GM10266 (cell line): ENCODE measurements around the gene AMOTL1.

ENCODE experiments used
- DNase-seq: peaks from one replicate; pipeline ENCODE4 v3.0.0; 2012; ENCODE audit errors: extremely low spot score
- TF ChIP-seq, protein P1 (sequence below): IDR thresholded peaks from 2 replicates; pipeline ENCODE4 v1.5.1; 2012; ENCODE audit warnings: mild to moderate bottlenecking, low read depth; ENCODE audit not compliant: control insufficient read depth, insufficient read depth; ENCODE audit errors: missing control alignments

AMOTL1 gene

DNA sequence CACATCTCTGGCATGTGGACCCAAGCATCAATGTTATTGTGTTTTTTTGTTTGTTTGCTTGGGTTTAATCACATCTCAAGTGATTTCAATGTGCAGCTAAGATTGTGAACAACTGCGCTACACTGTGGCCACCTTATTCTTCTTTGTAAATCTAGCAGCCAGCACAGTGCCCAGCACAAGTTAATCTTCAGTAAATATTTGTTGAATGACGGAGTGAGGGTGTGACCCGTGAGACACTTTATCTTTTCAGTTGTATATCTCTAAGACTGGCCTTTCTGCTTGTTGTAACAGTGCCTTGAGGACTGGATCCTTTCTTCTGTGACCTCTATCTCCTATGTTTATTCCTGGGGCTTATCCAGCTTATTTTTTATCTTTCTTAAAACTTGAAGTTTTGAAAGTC, 21.4 kb upstream of the AMOTL1 start:
- TF ChIP-seq, protein P1, sequence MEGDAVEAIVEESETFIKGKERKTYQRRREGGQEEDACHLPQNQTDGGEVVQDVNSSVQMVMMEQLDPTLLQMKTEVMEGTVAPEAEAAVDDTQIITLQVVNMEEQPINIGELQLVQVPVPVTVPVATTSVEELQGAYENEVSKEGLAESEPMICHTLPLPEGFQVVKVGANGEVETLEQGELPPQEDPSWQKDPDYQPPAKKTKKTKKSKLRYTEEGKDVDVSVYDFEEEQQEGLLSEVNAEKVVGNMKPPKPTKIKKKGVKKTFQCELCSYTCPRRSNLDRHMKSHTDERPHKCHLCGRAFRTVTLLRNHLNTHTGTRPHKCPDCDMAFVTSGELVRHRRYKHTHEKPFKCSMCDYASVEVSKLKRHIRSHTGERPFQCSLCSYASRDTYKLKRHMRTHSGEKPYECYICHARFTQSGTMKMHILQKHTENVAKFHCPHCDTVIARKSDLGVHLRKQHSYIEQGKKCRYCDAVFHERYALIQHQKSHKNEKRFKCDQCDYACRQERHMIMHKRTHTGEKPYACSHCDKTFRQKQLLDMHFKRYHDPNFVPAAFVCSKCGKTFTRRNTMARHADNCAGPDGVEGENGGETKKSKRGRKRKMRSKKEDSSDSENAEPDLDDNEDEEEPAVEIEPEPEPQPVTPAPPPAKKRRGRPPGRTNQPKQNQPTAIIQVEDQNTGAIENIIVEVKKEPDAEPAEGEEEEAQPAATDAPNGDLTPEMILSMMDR = no peak
- DNase-seq = no peak

GRCh38 chr11:94747146-94747545, 21.0 kb upstream of the AMOTL1 start:
- TF ChIP-seq, protein P1 = no peak
- DNase-seq = no peak

- TF ChIP-seq, protein P1 = no peak
- no peak for DNase-seq
These were observed 20.5 kb upstream of the AMOTL1 start for GRCh38 chr11:94747601-94748041.

GRCh38 chr11:94749369-94749768, 18.8 kb upstream of the AMOTL1 start:
- no peak for DNase-seq
- TF ChIP-seq, protein P1 = no peak

- TF ChIP-seq, protein P1 = no peak
- DNase-seq = no peak
These were observed 17.6 kb upstream of the AMOTL1 start for GRCh38 chr11:94750319-94751217.

GRCh38 chr11:94751218-94751609, 16.9 kb upstream of the AMOTL1 start:
- no peak for DNase-seq
- TF ChIP-seq, protein P1 = no peak

DNA sequence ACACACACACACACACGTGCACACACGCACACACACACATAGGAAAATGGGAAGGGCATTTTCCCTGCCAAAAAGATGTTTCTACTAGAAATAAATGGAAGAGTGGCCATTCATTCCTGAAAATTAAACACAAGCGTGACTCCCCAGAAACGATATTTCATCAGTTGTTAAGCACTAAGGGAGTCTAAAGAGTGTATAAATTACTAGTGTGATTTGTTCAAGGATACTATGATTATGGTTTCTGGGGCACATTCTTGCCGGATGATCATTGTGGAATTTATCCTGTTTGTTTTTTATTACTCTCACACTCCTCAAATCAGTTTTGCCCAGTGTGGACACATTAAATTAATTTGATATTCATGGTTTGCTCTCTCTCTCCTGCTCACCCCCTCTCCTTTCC, 16.4 kb upstream of the AMOTL1 start:
- no peak for DNase-seq

More for the DNA sequence above, 16.4 kb upstream of the AMOTL1 start:
- TF ChIP-seq, protein P1 = no peak
